Astrocyte (in vitro differentiated cells and primary cell): ENCODE data around the gene MAP3K4.

Experiments
- EZH2 ChIP-seq: IDR thresholded peaks from 2 replicates; pipeline ENCODE4 v1.6.1; 2012; ENCODE audit warnings: mild to moderate bottlenecking, low read length, inconsistent platforms; ENCODE audit not compliant: insufficient read depth
- TF ChIP-seq, protein P1 (sequence below): IDR thresholded peaks from 2 replicates; pipeline ENCODE4 v1.5.1; 2011; ENCODE audit warnings: low read depth, mild to moderate bottlenecking, inconsistent platforms, low read length, moderate library complexity; ENCODE audit not compliant: insufficient read depth

GRCh38 chr6:161091972-161092701 lies 100.6 kb downstream of the MAP3K4 start:
- TF ChIP-seq, protein P1, sequence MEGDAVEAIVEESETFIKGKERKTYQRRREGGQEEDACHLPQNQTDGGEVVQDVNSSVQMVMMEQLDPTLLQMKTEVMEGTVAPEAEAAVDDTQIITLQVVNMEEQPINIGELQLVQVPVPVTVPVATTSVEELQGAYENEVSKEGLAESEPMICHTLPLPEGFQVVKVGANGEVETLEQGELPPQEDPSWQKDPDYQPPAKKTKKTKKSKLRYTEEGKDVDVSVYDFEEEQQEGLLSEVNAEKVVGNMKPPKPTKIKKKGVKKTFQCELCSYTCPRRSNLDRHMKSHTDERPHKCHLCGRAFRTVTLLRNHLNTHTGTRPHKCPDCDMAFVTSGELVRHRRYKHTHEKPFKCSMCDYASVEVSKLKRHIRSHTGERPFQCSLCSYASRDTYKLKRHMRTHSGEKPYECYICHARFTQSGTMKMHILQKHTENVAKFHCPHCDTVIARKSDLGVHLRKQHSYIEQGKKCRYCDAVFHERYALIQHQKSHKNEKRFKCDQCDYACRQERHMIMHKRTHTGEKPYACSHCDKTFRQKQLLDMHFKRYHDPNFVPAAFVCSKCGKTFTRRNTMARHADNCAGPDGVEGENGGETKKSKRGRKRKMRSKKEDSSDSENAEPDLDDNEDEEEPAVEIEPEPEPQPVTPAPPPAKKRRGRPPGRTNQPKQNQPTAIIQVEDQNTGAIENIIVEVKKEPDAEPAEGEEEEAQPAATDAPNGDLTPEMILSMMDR, result no peak
- no peak for TF ChIP-seq EZH2
